CD4-positive, alpha-beta T cell treated with Interleukin-21 for 1 hour (primary cell): ENCODE data around the gene GLYATL1.

ENCODE experiments used
- DNase-seq: peaks from one replicate; pipeline ENCODE4 v3.0.0-alpha.2; 2020

Gene GLYATL1

GRCh38 chr11:58927393-58928106 is 11.7 kb upstream of the GLYATL1 start:
- DNase-seq: peak; percentile 4

- DNase-seq: no peak
Observed at GRCh38 chr11:58928107-58928499, 11.2 kb upstream of the GLYATL1 start.

- no peak for DNase-seq
Observed at GRCh38 chr11:58928691-58929090, 10.6 kb upstream of the GLYATL1 start.

- no peak for DNase-seq
Observed at GRCh38 chr11:58930926-58931325, 8.4 kb upstream of the GLYATL1 start.

- DNase-seq: no peak
Observed at GRCh38 chr11:58933661-58934060, 5.6 kb upstream of the GLYATL1 start.

- no peak for DNase-seq
Observed at GRCh38 chr11:58934945-58935513, 4.3 kb upstream of the GLYATL1 start.

GRCh38 chr11:58938398-58938797 is 890 bp upstream of the GLYATL1 start:
- no peak for DNase-seq

GRCh38 chr11:58940028-58940427 is 740 bp downstream of the GLYATL1 start:
- DNase-seq: no peak

GRCh38 chr11:58941838-58942237 is 2.5 kb downstream of the GLYATL1 start:
- no peak for DNase-seq

GRCh38 chr11:58945663-58946062 is 6.4 kb downstream of the GLYATL1 start:
- no peak for DNase-seq

- DNase-seq: no peak
Observed at GRCh38 chr11:58949184-58949583, 9.9 kb downstream of the GLYATL1 start.

GRCh38 chr11:58957922-58958321 is 18.6 kb downstream of the GLYATL1 start:
- no peak for DNase-seq

GRCh38 chr11:58958500-58958899 is 19.2 kb downstream of the GLYATL1 start:
- peak; percentile 20 for DNase-seq

GRCh38 chr11:58963551-58964104 is 24.3 kb downstream of the GLYATL1 start:
- no peak for DNase-seq

GRCh38 chr11:58965246-58965985 is 26.1 kb downstream of the GLYATL1 start:
- no peak for DNase-seq

GRCh38 chr11:58968251-58968711 is 29.0 kb downstream of the GLYATL1 start:
- no peak for DNase-seq

GRCh38 chr11:58977470-58977869 is 38.2 kb downstream of the GLYATL1 start:
- no peak for DNase-seq

GRCh38 chr11:58979222-58979621 is 39.9 kb downstream of the GLYATL1 start:
- no peak for DNase-seq

GRCh38 chr11:58980159-58980843 is 41.0 kb downstream of the GLYATL1 start:
- no peak for DNase-seq

- DNase-seq: no peak
Observed at GRCh38 chr11:58992489-58992888, 53.2 kb downstream of the GLYATL1 start.

- no peak for DNase-seq
Observed at GRCh38 chr11:58994171-58994570, 54.9 kb downstream of the GLYATL1 start.

GRCh38 chr11:58998480-58999290 is 59.4 kb downstream of the GLYATL1 start:
- no peak for DNase-seq
